Stimulated activated CD8-positive, alpha-beta memory T cell treated with anti-CD3 and anti-CD28 coated beads, Interleukin-12 subunit alpha, Interleukin-12 subunit beta, amount 100 ng/mL, for 1 hour (primary cell): ENCODE results near the gene PON1.

Source experiments
- DNase-seq: peaks from one replicate; pipeline ENCODE4 v3.0.0-alpha.2; 2020; ENCODE audit warnings: low read depth

PON1 gene

DNA sequence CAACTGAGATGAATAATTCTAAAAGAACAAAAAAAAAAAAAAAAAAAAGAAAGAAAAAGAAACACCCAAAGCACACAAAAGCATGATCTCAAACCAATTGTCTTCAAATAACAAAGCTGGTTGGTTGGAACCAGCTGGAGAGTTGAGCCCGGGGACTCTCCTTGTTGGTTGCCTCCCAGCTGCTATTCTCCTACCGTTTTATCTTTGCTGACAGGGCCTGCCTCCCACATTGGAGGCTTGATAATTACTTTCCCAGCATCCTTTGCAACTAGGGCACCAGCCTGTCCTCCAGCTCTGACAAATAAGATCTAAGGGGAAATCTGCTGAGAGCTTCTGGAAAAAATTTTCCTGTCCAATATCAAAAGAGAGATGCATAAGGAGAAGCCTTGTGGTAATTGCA lies 6.8 kb downstream of the PON1 start:
- no peak for DNase-seq

- DNase-seq = no peak
Measured at GRCh38 chr7:95316588-95316987, 7.7 kb downstream of the PON1 start.

DNA sequence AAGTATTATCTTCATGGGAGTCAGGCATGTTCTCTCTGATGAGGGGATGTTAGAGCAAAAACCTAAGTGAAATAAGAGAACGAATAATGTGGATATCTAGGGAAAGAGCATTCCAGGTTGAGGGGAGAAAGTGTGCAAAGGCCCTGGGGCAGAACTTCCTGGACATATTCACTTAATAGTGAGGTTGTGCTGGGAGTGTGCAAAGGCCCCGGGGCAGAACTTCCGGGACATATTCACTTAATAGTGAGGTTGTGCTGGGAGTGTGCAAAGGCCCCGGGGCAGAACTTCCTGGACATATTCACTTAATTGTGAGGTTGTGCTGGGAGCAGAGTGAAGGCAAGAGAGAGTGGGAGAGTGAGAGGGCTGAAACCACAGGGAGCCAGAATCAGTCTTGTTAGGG lies 11.8 kb downstream of the PON1 start:
- DNase-seq = no peak

DNA sequence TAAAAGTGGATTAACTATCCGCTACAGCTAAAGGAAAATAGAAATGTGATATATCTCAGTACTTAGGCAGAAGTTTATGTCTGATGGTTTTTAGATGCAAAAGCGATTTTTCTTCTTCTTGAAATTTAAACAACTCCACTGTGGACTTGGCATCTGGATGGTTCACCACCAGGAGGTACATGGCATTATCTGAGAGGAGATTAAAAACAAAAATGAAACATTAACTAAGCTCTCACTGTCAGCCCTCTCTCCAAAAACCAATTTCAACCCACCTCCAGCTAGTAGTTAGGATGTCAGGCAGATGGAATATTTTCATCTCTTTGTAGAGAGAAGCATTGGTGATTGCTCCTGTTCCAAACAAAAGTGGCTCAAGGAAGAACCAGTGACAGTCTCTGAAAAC lies 12.9 kb downstream of the PON1 start:
- DNase-seq = no peak

- no peak for DNase-seq
Measured at GRCh38 chr7:95309951-95310350, 14.4 kb downstream of the PON1 start.

GRCh38 chr7:95304990-95305389 lies 19.3 kb downstream of the PON1 start:
- no peak for DNase-seq

- no peak for DNase-seq
Measured at GRCh38 chr7:95303013-95303905, 21.1 kb downstream of the PON1 start.

DNA sequence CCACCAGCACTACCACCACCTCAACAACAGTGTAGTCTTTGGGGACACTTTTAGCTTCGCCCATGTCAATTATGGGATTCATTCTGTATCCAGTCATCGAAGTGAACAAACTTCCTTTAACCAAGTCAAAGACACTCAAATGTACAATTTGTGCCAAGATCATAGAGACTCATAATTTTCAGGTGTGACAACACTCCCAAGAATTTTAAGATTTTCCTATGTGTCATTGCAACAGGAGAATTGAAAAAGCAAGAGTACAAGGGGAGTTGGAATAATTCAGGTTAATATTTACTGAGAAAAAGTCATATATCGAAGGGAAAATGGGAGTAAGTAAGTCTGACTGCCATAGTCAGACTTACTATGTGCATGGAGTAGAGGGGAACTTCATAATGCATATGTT lies 26.2 kb downstream of the PON1 start:
- DNase-seq = no peak

DNA sequence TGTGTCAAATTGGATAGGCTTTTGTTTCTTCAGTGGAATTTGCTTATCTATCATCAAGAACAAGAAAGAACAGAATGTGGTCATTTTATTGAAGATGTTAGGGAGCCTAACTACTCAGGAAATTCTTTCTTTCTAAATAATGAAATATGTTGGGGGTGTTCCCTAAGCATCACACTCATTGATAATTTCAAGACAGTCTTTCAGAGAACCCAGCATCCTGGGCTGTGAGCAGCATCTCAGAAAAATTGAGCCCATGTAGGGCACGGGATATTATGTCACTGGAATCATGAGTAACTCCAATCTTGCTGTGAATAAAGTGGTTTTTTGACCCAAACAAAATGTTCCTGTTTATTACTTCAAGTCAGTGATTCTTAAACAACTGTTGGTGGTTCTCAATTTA lies 27.3 kb downstream of the PON1 start:
- no peak for DNase-seq

DNA sequence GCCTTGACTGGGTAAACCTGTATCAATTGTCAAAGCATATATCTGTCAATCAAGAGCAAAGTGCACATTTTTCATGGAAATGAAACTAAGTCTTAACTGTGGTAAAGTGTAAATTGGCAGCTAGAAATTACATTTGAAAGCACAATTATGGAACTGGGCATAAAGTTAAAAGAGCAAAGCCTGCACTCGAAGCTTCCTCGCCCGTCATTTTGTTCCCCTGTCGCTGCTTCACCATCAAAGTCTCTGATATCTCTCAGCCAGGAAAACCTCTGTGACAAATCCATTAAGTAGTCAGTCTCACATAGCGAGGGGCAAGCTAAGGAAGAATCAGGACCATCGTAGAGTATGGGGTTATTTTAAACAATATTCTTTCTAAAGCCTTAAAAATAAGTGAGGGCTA lies 27.9 kb downstream of the PON1 start:
- no peak for DNase-seq

- DNase-seq = no peak
Measured at GRCh38 chr7:95295397-95295796, 28.9 kb downstream of the PON1 start.

- DNase-seq = no peak
Measured at GRCh38 chr7:95290166-95290830, 34.0 kb downstream of the PON1 start.

DNA sequence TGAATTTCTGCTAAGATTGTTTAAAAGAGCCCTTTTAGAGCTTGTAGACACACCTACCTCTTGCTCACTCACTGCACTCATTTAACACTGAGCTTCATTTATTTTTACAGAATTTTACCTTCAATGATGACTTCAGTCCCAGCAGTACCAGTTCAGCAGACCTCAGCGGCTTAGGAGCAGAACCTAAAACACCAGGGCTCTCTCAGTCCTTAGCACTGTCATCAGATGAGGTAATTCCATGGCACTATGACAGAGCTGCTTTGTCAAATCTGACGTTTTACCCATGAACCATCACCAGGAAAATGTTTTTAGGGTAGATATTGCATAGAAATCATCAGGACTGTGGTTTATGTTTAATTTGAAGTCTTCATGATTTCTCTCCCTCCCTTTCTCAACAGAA lies 38.2 kb downstream of the PON1 start:
- DNase-seq = no peak

GRCh38 chr7:95279417-95279816 lies 44.9 kb downstream of the PON1 start:
- DNase-seq = no peak

DNA sequence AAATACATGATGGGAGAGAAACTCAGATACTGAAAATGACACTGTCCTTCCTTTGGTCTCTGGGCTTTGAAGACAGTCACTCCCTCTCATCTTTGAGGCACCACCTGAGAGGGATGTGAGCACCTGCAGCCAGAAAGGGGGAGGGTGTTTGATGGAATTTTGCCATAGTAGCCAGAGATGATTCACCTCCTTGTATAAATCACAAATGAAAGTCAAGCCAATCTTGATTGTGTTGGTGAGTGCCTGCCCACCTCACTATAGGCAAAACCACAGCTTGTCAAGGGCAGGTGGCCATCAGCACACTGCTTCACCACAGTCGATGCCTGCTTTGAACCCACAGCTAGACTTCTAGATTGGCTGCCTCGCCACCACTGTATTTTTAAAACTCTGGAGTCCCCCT lies 48.2 kb downstream of the PON1 start:
- DNase-seq = no peak

DNA sequence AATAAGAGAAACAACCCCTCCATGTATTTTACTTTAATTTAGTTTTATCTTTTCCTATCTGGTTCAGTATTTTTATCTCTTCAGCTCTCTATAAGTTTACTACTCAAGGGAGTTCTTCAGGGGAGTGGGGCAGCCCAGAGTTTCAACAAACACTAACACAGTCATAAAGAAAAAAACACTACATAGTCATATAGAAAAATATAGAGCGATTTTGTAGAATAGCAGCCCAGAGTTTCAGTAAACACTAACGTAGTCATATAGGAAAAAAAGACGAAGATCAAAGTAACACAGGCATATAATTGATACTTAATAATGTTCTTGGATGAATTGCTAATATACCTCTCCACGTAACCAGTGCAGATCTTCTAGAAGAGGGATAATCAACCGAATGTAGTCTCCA lies 54.7 kb downstream of the PON1 start:
- no peak for DNase-seq

DNA sequence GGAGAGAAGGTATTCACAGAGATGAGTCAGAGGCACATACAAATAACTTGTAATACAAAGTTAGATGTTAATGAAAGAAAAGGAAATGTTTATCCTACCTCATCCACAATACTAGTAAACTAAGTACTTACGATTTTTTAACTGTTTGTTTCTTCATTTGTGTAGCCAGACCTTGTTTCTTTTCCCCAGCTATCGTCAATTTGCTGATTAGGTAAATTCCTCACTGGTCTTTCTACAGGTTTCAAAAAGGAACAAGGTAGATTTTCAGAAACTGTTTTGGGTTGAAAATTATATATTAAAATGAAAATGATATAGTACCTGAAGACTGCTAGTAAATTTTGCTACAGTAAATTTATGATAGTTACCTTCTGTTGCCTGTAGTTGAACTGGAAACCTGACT lies 56.6 kb downstream of the PON1 start:
- no peak for DNase-seq

DNA sequence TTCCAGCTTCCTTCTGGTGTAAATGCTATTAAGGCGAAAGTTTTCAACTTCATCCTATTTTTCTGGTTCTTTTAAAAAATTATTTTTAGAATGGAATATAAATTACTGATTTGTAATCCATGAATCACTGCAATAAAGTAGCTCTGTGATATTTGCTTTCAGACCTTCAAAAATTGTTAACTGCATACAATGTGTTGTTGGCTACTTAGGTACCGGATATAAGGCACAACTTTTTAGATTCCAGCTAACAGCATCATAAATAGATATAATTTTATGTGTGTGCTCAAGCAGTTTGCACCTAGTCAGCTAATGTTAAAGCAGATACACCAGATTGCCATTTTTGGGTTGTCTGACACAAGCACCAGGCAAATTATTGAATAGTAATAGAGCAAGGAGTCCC lies 58.7 kb downstream of the PON1 start:
- no peak for DNase-seq

- no peak for DNase-seq
Measured at GRCh38 chr7:95264363-95264891, 59.9 kb downstream of the PON1 start.

DNA sequence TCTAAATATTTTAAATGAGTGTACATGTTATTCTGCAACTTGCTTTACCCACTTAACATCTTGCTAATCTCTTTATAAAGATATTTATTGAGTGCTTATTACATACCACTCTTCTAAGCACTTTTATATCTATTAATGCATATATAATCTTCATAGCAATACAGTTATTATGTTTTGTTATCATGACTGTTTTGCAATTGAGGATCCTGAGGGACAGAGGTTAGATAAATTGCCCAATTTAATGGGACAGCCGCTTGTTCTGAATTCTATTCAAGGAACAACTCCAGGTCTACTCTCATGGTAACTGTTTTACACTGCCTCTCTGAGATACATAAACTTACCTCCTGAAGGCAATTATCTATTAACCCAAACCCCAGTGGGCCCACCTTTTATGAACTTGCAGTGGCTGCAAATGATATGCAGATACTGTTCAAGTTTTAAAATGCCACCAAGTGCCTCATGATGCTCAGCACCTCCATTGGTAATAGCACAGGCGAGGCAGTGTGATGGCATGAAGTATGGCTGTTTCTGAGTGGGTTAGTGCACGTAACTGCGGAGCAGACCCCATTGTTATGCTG lies 60.5 kb downstream of the PON1 start:
- DNase-seq = no peak

GRCh38 chr7:95262875-95263274 lies 61.5 kb downstream of the PON1 start:
- DNase-seq = no peak

- no peak for DNase-seq
Measured at GRCh38 chr7:95261895-95262415, 62.4 kb downstream of the PON1 start.

GRCh38 chr7:95255691-95256090 lies 68.6 kb downstream of the PON1 start:
- no peak for DNase-seq
